ENCODE results near the gene CAPNS2. TPM values are rescaled to one million over a fixed set of nuclear protein-coding genes. Genes with fewer than 3 reads are reported as not detected.

CAPNS2 gene
- total RNA-seq, 1 experiment from 2014 or later = not detected

GRCh38 chr16:55575496-55575895 is 9.0 kb downstream of the CAPNS2 start:
- Mint-ChIP-seq H3K4me1 (no peaks in the 10 kb centered on the region), H3K9me3 (no peaks in the 10 kb centered on the region), H3K36me3 (ENCODE audit: insufficient read depth in 1 of 3, low read depth in 3 of 3) (peaks cover 0 to 2% (median 0%) of the 10 kb centered on the region in 3 experiments; a peak in 1 of 7 replicates), H3K27me3 (ENCODE audit: low read depth) (no peaks in the 10 kb centered on the region), H3K4me3 (no peak overlapping the region), H3K27ac (no peak overlapping the region)
- Histone ChIP-seq H3K4me2 (ENCODE audit: insufficient read depth, insufficient read length, low read length) (no peak overlapping the region), H3K56ac (ENCODE audit: insufficient read length, low read depth, low read length) (no peak overlapping the region), H3K27ac (ENCODE audit: insufficient read length, low read depth, low read length) (no peak overlapping the region), H2BK5ac (ENCODE audit: insufficient read length, low read length) (no peak overlapping the region), H3K18ac (ENCODE audit: insufficient read length, low read depth, low read length) (no peak overlapping the region), H2BK12ac (ENCODE audit: insufficient read length, low read depth, low read length) (no peak overlapping the region), H4K91ac (ENCODE audit: insufficient read length, low read depth, low read length) (no peak overlapping the region), H3K23ac (ENCODE audit: insufficient read length, low read depth, low read length) (no peak overlapping the region), H3K9me3 (ENCODE audit: control insufficient read depth, low read depth, low read length) (no peaks in the 10 kb centered on the region), H4K20me1 (ENCODE audit: control insufficient read depth, insufficient read depth, insufficient read length) (no peaks in the 10 kb centered on the region), H2AK5ac (ENCODE audit: insufficient read length, low read length) (no peak overlapping the region), H4K5ac (ENCODE audit: insufficient read length, low read depth, low read length) (no peak overlapping the region), H3K23me2 (ENCODE audit: insufficient read length, low read depth, low read length, poor library complexity, severe bottlenecking) (no peaks in the 10 kb centered on the region), H2BK120ac (ENCODE audit: low read depth, low read length, poor library complexity, severe bottlenecking) (no peak overlapping the region), H4K8ac (replicated peaks; ENCODE audit: insufficient read length, low read depth, low read length) (no peak overlapping the region), H3K4me1 (ENCODE audit: insufficient read depth, low read length) (no peaks in the 10 kb centered on the region), H3K27me3 (ENCODE audit: insufficient read depth, low read length) (no peaks in the 10 kb centered on the region), H2BK15ac (ENCODE audit: low read depth, low read length) (no peak overlapping the region), H3K79me1 (ENCODE audit: insufficient read depth, low read depth, low read length, poor library complexity, severe bottlenecking) (no peaks in the 10 kb centered on the region), H3K9ac (ENCODE audit: extremely low read depth, insufficient read length, low read length) (no peak overlapping the region), H3T11ph (ENCODE audit: low read length) (no peak overlapping the region), H2BK20ac (ENCODE audit: low read depth, low read length, poor library complexity, severe bottlenecking) (no peak overlapping the region), H3K4ac (ENCODE audit: low read depth, low read length) (no peak overlapping the region), H3K14ac (ENCODE audit: insufficient read depth, low read length) (no peak overlapping the region), H3K79me2 (ENCODE audit: insufficient read depth, low read length) (no peaks in the 10 kb centered on the region), H2AFZ (ENCODE audit: low read length) (no peak overlapping the region)
- TF ChIP-seq, protein P1, sequence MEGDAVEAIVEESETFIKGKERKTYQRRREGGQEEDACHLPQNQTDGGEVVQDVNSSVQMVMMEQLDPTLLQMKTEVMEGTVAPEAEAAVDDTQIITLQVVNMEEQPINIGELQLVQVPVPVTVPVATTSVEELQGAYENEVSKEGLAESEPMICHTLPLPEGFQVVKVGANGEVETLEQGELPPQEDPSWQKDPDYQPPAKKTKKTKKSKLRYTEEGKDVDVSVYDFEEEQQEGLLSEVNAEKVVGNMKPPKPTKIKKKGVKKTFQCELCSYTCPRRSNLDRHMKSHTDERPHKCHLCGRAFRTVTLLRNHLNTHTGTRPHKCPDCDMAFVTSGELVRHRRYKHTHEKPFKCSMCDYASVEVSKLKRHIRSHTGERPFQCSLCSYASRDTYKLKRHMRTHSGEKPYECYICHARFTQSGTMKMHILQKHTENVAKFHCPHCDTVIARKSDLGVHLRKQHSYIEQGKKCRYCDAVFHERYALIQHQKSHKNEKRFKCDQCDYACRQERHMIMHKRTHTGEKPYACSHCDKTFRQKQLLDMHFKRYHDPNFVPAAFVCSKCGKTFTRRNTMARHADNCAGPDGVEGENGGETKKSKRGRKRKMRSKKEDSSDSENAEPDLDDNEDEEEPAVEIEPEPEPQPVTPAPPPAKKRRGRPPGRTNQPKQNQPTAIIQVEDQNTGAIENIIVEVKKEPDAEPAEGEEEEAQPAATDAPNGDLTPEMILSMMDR (conservative IDR thresholded peaks at IDR 0.05) = no peak
- WGBS (ENCODE audit: extremely low coverage, insufficient read length, low lambda C conversion rate) = no CpG with 5 or more reads among the region's 1 CpG
- no peak for DNase-seq

Measured in H9 (cell line).